Suprapubic skin (tissue), 4 donors: Measurements from ENCODE around the gene ELANE.

Experiments
- CTCF ChIP-seq, 2 donors: fragments of 200-600 bp in 1 of 2; fragments of 450-650 bp in 1 of 2; sonication (generic) in 1 of 2; IDR thresholded peaks; one replicate each; pipeline ENCODE4 v1.5.1; 2016 to 2019; ENCODE audit warnings: antibody characterized with exemption in 2 of 2, mild to moderate bottlenecking in 1 of 2, moderate library complexity in 1 of 2
- EP300 ChIP-seq: sonication (generic); formaldehyde crosslinking; IDR thresholded peaks from one replicate; pipeline ENCODE4 v1.6.1; 2017; ENCODE audit warnings: antibody characterized with exemption
- POLR2A ChIP-seq, 2 donors: fragments of 450-650 bp; IDR thresholded peaks; one replicate each; pipeline ENCODE4 v1.6.1; 2017; ENCODE audit warnings: antibody characterized with exemption in 2 of 2, mild to moderate bottlenecking in 2 of 2, moderate library complexity in 2 of 2
- POLR2AphosphoS5 ChIP-seq, 3 donors: sonication (generic); formaldehyde crosslinking; IDR thresholded peaks; one replicate each; pipeline ENCODE4 v1.6.1; 2017; ENCODE audit warnings: antibody characterized with exemption in 3 of 3

GRCh38 chr19:834216-834615 is 17.9 kb upstream of the ELANE start:
- TF ChIP-seq CTCF (IDR thresholded peaks at IDR 0.05) (no peak), POLR2A (IDR thresholded peaks at IDR 0.05) (no peak), POLR2AphosphoS5 (IDR thresholded peaks at IDR 0.05) (no peak), EP300 (no peak)
